Measurements from ENCODE around the gene PSMD3. TPM values are rescaled to one million over a fixed set of nuclear protein-coding genes. Genes with fewer than 3 reads are reported as not detected.

PSMD3 gene
- total RNA-seq, 2 donors from 2014 or later, result 152 to 164 TPM

DNA sequence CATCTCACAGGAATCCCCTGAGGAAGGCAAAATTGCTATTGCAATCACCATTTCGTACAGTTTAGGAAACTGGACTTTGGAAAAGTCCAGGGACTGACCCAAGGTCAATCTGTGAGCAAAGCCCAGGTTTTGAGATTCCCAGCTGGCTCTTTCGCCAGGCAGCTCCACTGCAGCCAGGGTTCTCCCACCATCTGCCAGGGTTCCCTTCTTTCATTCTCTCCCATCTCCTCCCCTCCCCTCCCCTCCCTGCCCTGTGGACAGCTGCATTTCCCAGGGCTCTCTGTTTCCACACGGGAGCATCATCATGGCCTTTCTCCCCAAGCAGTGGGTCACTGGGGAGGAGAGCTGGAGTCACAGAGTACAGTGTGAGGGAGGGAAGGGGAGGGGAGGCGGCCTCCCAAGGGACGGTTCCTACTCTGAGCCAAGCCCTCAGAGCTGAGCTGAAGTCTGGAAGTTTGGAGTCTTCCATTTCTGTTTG is 29.7 kb upstream of the PSMD3 start:
- H3K36me3 ChIP-seq (ENCODE audit: control insufficient read depth, insufficient read depth, low read length), result no peaks in the 10 kb centered on the region
- Mint-ChIP-seq H3K4me3 (no peak overlapping the region), H3K9me3 (no peaks in the 10 kb centered on the region), H3K27me3 (ENCODE audit: insufficient read depth) (peaks cover 26% of the 10 kb centered on the region), H3K4me1 (peaks cover 7% of the 10 kb centered on the region), H3K27ac (no peak overlapping the region), H3K36me3 (ENCODE audit: low read depth) (no peaks in the 10 kb centered on the region)
- DNase-seq, result no peak
- H3K27me3 ChIP-seq (ENCODE audit: control insufficient read depth, insufficient read depth, low read length, poor library complexity, severe bottlenecking), result peaks cover 10% of the 10 kb centered on the region
- H3K4me1 ChIP-seq (ENCODE audit: control insufficient read depth, insufficient read depth, low read length), result no peaks in the 10 kb centered on the region
- no peak overlapping the region for H3K27ac ChIP-seq (ENCODE audit: low read depth, low read length)
- no peak overlapping the region for H3K9ac ChIP-seq (ENCODE audit: extremely low read depth, low read length, poor library complexity, severe bottlenecking)
- H3K9me3 ChIP-seq (ENCODE audit: control insufficient read depth, low read length), result no peaks in the 10 kb centered on the region
- WGBS, 2 experiments (ENCODE audit: insufficient coverage in 1 of 2, insufficient read length in 1 of 2), result 83 to 100% methylated on average over 2 to 5 of the region's 5 CpGs
- TF ChIP-seq, protein P1, sequence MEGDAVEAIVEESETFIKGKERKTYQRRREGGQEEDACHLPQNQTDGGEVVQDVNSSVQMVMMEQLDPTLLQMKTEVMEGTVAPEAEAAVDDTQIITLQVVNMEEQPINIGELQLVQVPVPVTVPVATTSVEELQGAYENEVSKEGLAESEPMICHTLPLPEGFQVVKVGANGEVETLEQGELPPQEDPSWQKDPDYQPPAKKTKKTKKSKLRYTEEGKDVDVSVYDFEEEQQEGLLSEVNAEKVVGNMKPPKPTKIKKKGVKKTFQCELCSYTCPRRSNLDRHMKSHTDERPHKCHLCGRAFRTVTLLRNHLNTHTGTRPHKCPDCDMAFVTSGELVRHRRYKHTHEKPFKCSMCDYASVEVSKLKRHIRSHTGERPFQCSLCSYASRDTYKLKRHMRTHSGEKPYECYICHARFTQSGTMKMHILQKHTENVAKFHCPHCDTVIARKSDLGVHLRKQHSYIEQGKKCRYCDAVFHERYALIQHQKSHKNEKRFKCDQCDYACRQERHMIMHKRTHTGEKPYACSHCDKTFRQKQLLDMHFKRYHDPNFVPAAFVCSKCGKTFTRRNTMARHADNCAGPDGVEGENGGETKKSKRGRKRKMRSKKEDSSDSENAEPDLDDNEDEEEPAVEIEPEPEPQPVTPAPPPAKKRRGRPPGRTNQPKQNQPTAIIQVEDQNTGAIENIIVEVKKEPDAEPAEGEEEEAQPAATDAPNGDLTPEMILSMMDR (conservative IDR thresholded peaks at IDR 0.05), result no peak
- no peak overlapping the region for H3K4me3 ChIP-seq (ENCODE audit: low read length)

- 68 to 79% methylated on average over 12 to 22 of the region's 22 CpGs for WGBS, 2 experiments (ENCODE audit: insufficient coverage in 1 of 2, insufficient read length in 1 of 2)
- no peak overlapping the region for H3K9ac ChIP-seq (ENCODE audit: extremely low read depth, low read length, poor library complexity, severe bottlenecking)
- Mint-ChIP-seq H3K4me1 (peaks cover 7% of the 10 kb centered on the region), H3K36me3 (ENCODE audit: low read depth) (no peaks in the 10 kb centered on the region), H3K27ac (no peak overlapping the region), H3K4me3 (peak overlapping the region; percentile 52), H3K9me3 (no peaks in the 10 kb centered on the region), H3K27me3 (ENCODE audit: insufficient read depth) (peaks cover 26% of the 10 kb centered on the region)
- TF ChIP-seq, protein P1 (conservative IDR thresholded peaks at IDR 0.05), result no peak
- no peaks in the 10 kb centered on the region for H3K36me3 ChIP-seq (ENCODE audit: control insufficient read depth, insufficient read depth, low read length)
- peaks cover 10% of the 10 kb centered on the region for H3K27me3 ChIP-seq (ENCODE audit: control insufficient read depth, insufficient read depth, low read length, poor library complexity, severe bottlenecking)
- no peaks in the 10 kb centered on the region for H3K4me1 ChIP-seq (ENCODE audit: control insufficient read depth, insufficient read depth, low read length)
- H3K27ac ChIP-seq (ENCODE audit: low read depth, low read length), result no peak overlapping the region
- H3K9me3 ChIP-seq (ENCODE audit: control insufficient read depth, low read length), result no peaks in the 10 kb centered on the region
- DNase-seq, result no peak
- peak overlapping the region; percentile 73 for H3K4me3 ChIP-seq (ENCODE audit: low read length)
Observed at GRCh38 chr17:39951924-39952679, 28.5 kb upstream of the PSMD3 start.

GRCh38 chr17:39952680-39953470 is 27.7 kb upstream of the PSMD3 start:
- Mint-ChIP-seq H3K36me3 (ENCODE audit: low read depth) (no peaks in the 10 kb centered on the region), H3K9me3 (no peaks in the 10 kb centered on the region), H3K4me3 (peak overlapping the region; percentile 68), H3K27me3 (ENCODE audit: insufficient read depth) (peaks cover 26% of the 10 kb centered on the region), H3K4me1 (peaks cover 7% of the 10 kb centered on the region), H3K27ac (no peak overlapping the region)
- peak; percentile 100 for DNase-seq
- H3K36me3 ChIP-seq (ENCODE audit: control insufficient read depth, insufficient read depth, low read length), result no peaks in the 10 kb centered on the region
- H3K4me3 ChIP-seq (ENCODE audit: low read length), result peak overlapping the region; percentile 83
- no peaks in the 10 kb centered on the region for H3K4me1 ChIP-seq (ENCODE audit: control insufficient read depth, insufficient read depth, low read length)
- no peak overlapping the region for H3K9ac ChIP-seq (ENCODE audit: extremely low read depth, low read length, poor library complexity, severe bottlenecking)
- H3K27ac ChIP-seq (ENCODE audit: low read depth, low read length), result no peak overlapping the region
- TF ChIP-seq, protein P1 (conservative IDR thresholded peaks at IDR 0.05), result no peak
- no peaks in the 10 kb centered on the region for H3K9me3 ChIP-seq (ENCODE audit: control insufficient read depth, low read length)
- WGBS, 2 experiments (ENCODE audit: insufficient coverage in 1 of 2, insufficient read length in 1 of 2), result 3 to 17% methylated on average over 2 to 34 of the region's 55 CpGs
- H3K27me3 ChIP-seq (ENCODE audit: control insufficient read depth, insufficient read depth, low read length, poor library complexity, severe bottlenecking), result peaks cover 10% of the 10 kb centered on the region
